HepG2 (cell line): ENCODE results near the gene INAFM1. TPM values are rescaled to one million over a fixed set of nuclear protein-coding genes. Genes with fewer than 3 reads are reported as not detected.

ENCODE experiments used
- DZIP1 ChIP-seq: sonication (generic); formaldehyde crosslinking; IDR thresholded peaks from 2 replicates; pipeline ENCODE4 v1.5.0; 2020; ENCODE audit warnings: mild to moderate bottlenecking, missing genetic modification reagents
- FOXK2 ChIP-seq: fragments of 450-650 bp; IDR thresholded peaks from 2 replicates; pipeline ENCODE4 v1.6.1; 2016
- GABPA ChIP-seq, 2 experiments: IDR thresholded peaks; 2 replicates each; pipeline ENCODE4 v1.6.1; 2011 to 2016; ENCODE audit warnings: low read depth in 2 of 2, low read length in 1 of 2, missing biosample characterization in 1 of 2, missing genetic modification characterization in 1 of 2
- GABPB1 ChIP-seq: IDR thresholded peaks from 2 replicates; pipeline ENCODE4 v1.6.1; 2016; ENCODE audit warnings: mild to moderate bottlenecking, missing genetic modification reagents, moderate library complexity, missing compliant biosample characterization
- HDAC6 ChIP-seq: fragments of 200-600 bp; sonication (generic); IDR thresholded peaks from 2 replicates; pipeline ENCODE4 v1.7.0; 2017; ENCODE audit warnings: mild to moderate bottlenecking, antibody characterized with exemption, low read length, low read depth
- HMGXB3 ChIP-seq: sonication (generic); formaldehyde crosslinking; IDR thresholded peaks from 2 replicates; pipeline ENCODE4 v1.4.0; 2020; ENCODE audit warnings: missing genetic modification reagents, borderline replicate concordance
- MAF1 ChIP-seq: sonication (generic); formaldehyde crosslinking; IDR thresholded peaks from 2 replicates; pipeline ENCODE4 v1.5.0; 2020; ENCODE audit warnings: missing genetic modification reagents, borderline replicate concordance
- NCOA1 ChIP-seq: sonication (generic); formaldehyde crosslinking; IDR thresholded peaks from 2 replicates; pipeline ENCODE4 v1.9.0; 2021; ENCODE audit warnings: missing genetic modification reagents
- NFE2L1 ChIP-seq: sonication (generic); formaldehyde crosslinking; IDR thresholded peaks from 2 replicates; pipeline ENCODE4 v1.4.0; 2020; ENCODE audit warnings: missing genetic modification reagents, mild to moderate bottlenecking, borderline replicate concordance
- RFXANK ChIP-seq: IDR thresholded peaks from 2 replicates; pipeline ENCODE4 v1.6.1; 2016
- SP1 ChIP-seq, 2 experiments: fragments of 450-650 bp in 1 of 2; sonication (generic) in 1 of 2; formaldehyde crosslinking in 1 of 2; IDR thresholded peaks; 2 replicates each; pipeline versions ENCODE4 v1.4.0 to v1.6.1; 2016 to 2020; ENCODE audit warnings: missing genetic modification reagents in 1 of 2
- TFDP2 ChIP-seq: sonication (generic); formaldehyde crosslinking; IDR thresholded peaks from 2 replicates; pipeline ENCODE4 v1.4.0; 2020; ENCODE audit warnings: missing genetic modification reagents
- ZBTB21 ChIP-seq: sonication (generic); formaldehyde crosslinking; IDR thresholded peaks from 2 replicates; pipeline ENCODE4 v1.4.0; 2020; ENCODE audit warnings: missing genetic modification reagents
- ZFP41 ChIP-seq: sonication (generic); formaldehyde crosslinking; IDR thresholded peaks from 2 replicates; pipeline ENCODE4 v1.4.0; 2020; ENCODE audit warnings: mild to moderate bottlenecking, missing genetic modification reagents, borderline replicate concordance
- ZNF18 ChIP-seq: sonication (generic); formaldehyde crosslinking; IDR thresholded peaks from 2 replicates; pipeline ENCODE4 v1.8.0; 2022; ENCODE audit warnings: mild to moderate bottlenecking, missing genetic modification reagents; ENCODE audit not compliant: insufficient replicate concordance
- ZNF260 ChIP-seq: sonication (generic); formaldehyde crosslinking; IDR thresholded peaks from 2 replicates; pipeline ENCODE4 v1.4.0; 2020; ENCODE audit warnings: missing genetic modification reagents, low read depth, mild to moderate bottlenecking, borderline replicate concordance
- ZNF383 ChIP-seq: sonication (generic); formaldehyde crosslinking; IDR thresholded peaks from 2 replicates; pipeline ENCODE4 v1.4.0; 2020; ENCODE audit warnings: missing genetic modification reagents, mild to moderate bottlenecking, borderline replicate concordance
- ZNF777 ChIP-seq: sonication (generic); formaldehyde crosslinking; IDR thresholded peaks from 2 replicates; pipeline ENCODE4 v1.4.0; 2020; ENCODE audit warnings: missing genetic modification reagents
- ZNF891 ChIP-seq: sonication (generic); formaldehyde crosslinking; IDR thresholded peaks from 2 replicates; pipeline ENCODE4 v1.5.0; 2020; ENCODE audit warnings: mild to moderate bottlenecking, missing genetic modification reagents
- ZSCAN12 ChIP-seq: sonication (generic); formaldehyde crosslinking; IDR thresholded peaks from 2 replicates; pipeline ENCODE4 v1.9.0; 2021; ENCODE audit warnings: mild to moderate bottlenecking, missing genetic modification reagents
- polyA plus RNA-seq, 8 experiments: library from polyadenylated mRNA; depleted of rRNA in 3 of 8; stranded (reverse) in 7 of 8; unstranded in 1 of 8; fragments of >200 nt; fragmentation: Illumina TruSeq in 4 of 8; extraction: Trizol in 4 of 8; gene quantifications; 2 replicates each; pipeline versions ENCODE4 v1.2.1 to v1.2.3, GENCODE V29; 2011 to 2016; ENCODE audit warnings: low read depth in 4 of 8, missing spikeins in 1 of 8, mixed read lengths in 1 of 8; ENCODE audit not compliant: insufficient read depth in 1 of 8
- total RNA-seq, 5 experiments: library from RNA; depleted of rRNA; stranded (reverse); fragments of >200 nt; fragmentation: Illumina TruSeq; extraction: Trizol; gene quantifications; 2 replicates each; pipeline ENCODE4 v1.2.3, GENCODE V29; 2016; ENCODE audit warnings: low read depth in 1 of 5

Gene INAFM1
- total and polyA plus RNA-seq, 2 of the 13 experiments (the other 11 are each of a cell fraction or from before 2014, with no cell fraction given), result 0.88 to 1.9 TPM

- TF ChIP-seq DZIP1 (CRISPR knock-in tag) (no peak), ZSCAN12 (CRISPR knock-in tag) (no peak), HMGXB3 (CRISPR knock-in tag) (no peak), RFXANK (CRISPR knock-in tag) (no peak), TFDP2 (CRISPR knock-in tag) (0 out of 2 replicates have a peak, but pooled peaks have one; percentile 29), FOXK2 (peak; percentile 49), ZNF891 (no peak), GABPB1 (CRISPR knock-in tag) (no peak), SP1 (IDR thresholded peaks at IDR 0.05) (peak; percentile 40; the same call in 1 of the 2 replicates), SP1 (CRISPR knock-in tag; IDR thresholded peaks at IDR 0.05) (peak; percentile 90), NCOA1 (CRISPR knock-in tag) (no peak), MAF1 (CRISPR knock-in tag) (no peak), HDAC6 (no peak), ZFP41 (CRISPR knock-in tag) (no peak), ZNF383 (CRISPR knock-in tag) (no peak), ZNF777 (CRISPR knock-in tag) (no peak), GABPA (IDR thresholded peaks at IDR 0.05; ENCODE audit: low read depth, low read length) (no peak), GABPA (CRISPR knock-in tag; IDR thresholded peaks at IDR 0.05; ENCODE audit: low read depth) (no peak), ZNF18 (CRISPR knock-in tag) (no peak), NFE2L1 (CRISPR knock-in tag) (no peak), ZNF260 (CRISPR knock-in tag) (no peak), ZBTB21 (CRISPR knock-in tag) (no peak)
Measured at GRCh38 chr19:47256693-47257410, 17.8 kb upstream of the INAFM1 start (continued).
